SH-SY5Y (cell line): ENCODE data around the gene GRAMD1B.

Experiments
- GATA2 ChIP-seq: IDR thresholded peaks from 2 replicates; pipeline ENCODE4 v1.6.1; 2011; ENCODE audit warnings: mild to moderate bottlenecking, low read depth, low read length
- GATA3 ChIP-seq: IDR thresholded peaks from 2 replicates; pipeline ENCODE4 v1.6.1; 2011; ENCODE audit warnings: low read depth, mild to moderate bottlenecking, low read length, moderate library complexity

- no peak for TF ChIP-seq GATA3
- no peak for TF ChIP-seq GATA2
Observed at GRCh38 chr11:123438131-123438627, 8.1 kb downstream of the GRAMD1B start.
